OCI-LY7 (cell line): Measurements from ENCODE around the gene FAM181A. TPM values are rescaled to one million over a fixed set of nuclear protein-coding genes. Genes with fewer than 3 reads are reported as not detected.

Experiments used
- BruUV-seq: library from RNA; stranded (reverse); fragments of 400-500 nt; replicated peaks from 2 replicates; lab custom pipeline; 2021; lab: Mats Ljungman, UMichigan
- CTCF ChIA-PET: fragments of 300-600 bp; sonication (Branson Sonifier 250); formaldehyde crosslinking; loops from one replicate; lab custom pipeline; 2022; ENCODE audit warnings: antibody characterized with exemption; ENCODE audit not compliant: unreplicated experiment; lab: Charles Lee
- POLR2A ChIA-PET: fragments of 300-600 bp; sonication (Branson Sonifier 250); formaldehyde crosslinking; loops from one replicate; lab custom pipeline; 2022; ENCODE audit warnings: antibody characterized with exemption; lab: Charles Lee
- DNase-seq: peaks from one replicate; pipeline ENCODE4 v3.0.0-alpha.2; 2015; ENCODE audit warnings: low spot score
- H2AFZ ChIP-seq: fragments of 200-600 bp; sonication (generic), shearing (Covaris generic); 2 replicates; pipeline ENCODE4 v1.6.1; 2014; ENCODE audit warnings: mild to moderate bottlenecking, antibody characterized with exemption, low read length, moderate library complexity
- H3K27ac ChIP-seq: fragments of 200-600 bp; sonication (generic); 2 replicates; pipeline ENCODE4 v1.5.1; 2014; ENCODE audit warnings: mixed run types, low read depth, mild to moderate bottlenecking, moderate library complexity, low read length, inconsistent platforms; ENCODE audit not compliant: poor library complexity, severe bottlenecking
- H3K36me3 ChIP-seq: fragments of 200-600 bp; sonication (generic); 2 replicates; pipeline ENCODE4 v1.6.1; 2014; ENCODE audit warnings: mild to moderate bottlenecking, antibody characterized with exemption, low read length, moderate library complexity, mixed read lengths; ENCODE audit not compliant: insufficient read depth
- H3K4me1 ChIP-seq: fragments of 200-600 bp; sonication (generic); 2 replicates; pipeline ENCODE4 v1.5.1; 2014; ENCODE audit warnings: mild to moderate bottlenecking, low read length; ENCODE audit not compliant: insufficient read depth, poor library complexity, severe bottlenecking
- H3K4me2 ChIP-seq: fragments of 200-600 bp; sonication (generic); 2 replicates; pipeline ENCODE4 v1.6.1; 2014; ENCODE audit warnings: mild to moderate bottlenecking, low read length
- H3K4me3 ChIP-seq: fragments of 200-600 bp; sonication (generic); 2 replicates; pipeline ENCODE4 v1.5.1; 2014; ENCODE audit warnings: mild to moderate bottlenecking, low read depth, low read length; ENCODE audit not compliant: poor library complexity, severe bottlenecking
- H3K79me2 ChIP-seq: fragments of 200-600 bp; sonication (generic); 2 replicates; pipeline ENCODE4 v1.6.1; 2016; ENCODE audit warnings: low read depth, mild to moderate bottlenecking, low read length, moderate library complexity, mixed read lengths; ENCODE audit not compliant: insufficient read depth
- H3K9me2 ChIP-seq: fragments of 200-600 bp; sonication (generic); 2 replicates; pipeline ENCODE4 v1.6.1; 2016; ENCODE audit warnings: mild to moderate bottlenecking, low read length, mixed read lengths; ENCODE audit not compliant: insufficient read depth
- H3K9me3 ChIP-seq: fragments of 200-600 bp; sonication (generic); 2 replicates; pipeline ENCODE4 v1.6.1; 2014; ENCODE audit warnings: mild to moderate bottlenecking, mixed run types, low read length, mixed read lengths
- H4K20me1 ChIP-seq: fragments of 200-600 bp; sonication (generic); 2 replicates; pipeline ENCODE4 v1.6.1; 2014; ENCODE audit warnings: mild to moderate bottlenecking, antibody characterized with exemption, low read length, moderate library complexity, mixed read lengths; ENCODE audit not compliant: insufficient read depth
- EZH2phosphoT487 ChIP-seq: fragments of 200-600 bp; sonication (generic); IDR thresholded peaks from 2 replicates; pipeline ENCODE4 v1.6.1; 2018; ENCODE audit warnings: low read depth, borderline replicate concordance, mild to moderate bottlenecking, mixed run types, antibody characterized with exemption, low read length, moderate library complexity, mixed read lengths
- intact Hi-C: fragments of 100-400 bp; cut with micrococcal nuclease; formaldehyde crosslinking; loops from one replicate; pipeline ENCODE4 v1.10.0; 2022; ENCODE audit not compliant: unreplicated experiment
- total RNA-seq, 2 experiments: library from RNA; depleted of rRNA in 1 of 2; stranded (reverse); fragments of >200 nt in 1 of 2; shearing (Covaris generic) in 1 of 2; gene quantifications; 2 replicates each; pipeline ENCODE4 v1.2.3, GENCODE V29; 2014 to 2022
- TF ChIP-seq, protein P1 (sequence below): fragments of 200-600 bp; sonication (generic); conservative IDR thresholded peaks from 2 replicates; pipeline ENCODE4 v1.5.1; 2014; ENCODE audit warnings: mild to moderate bottlenecking, antibody characterized with exemption, low read length, moderate library complexity, mixed read lengths

The FAM181A gene
- total RNA-seq, 2 experiments from 2014 or later = not detected

DNA sequence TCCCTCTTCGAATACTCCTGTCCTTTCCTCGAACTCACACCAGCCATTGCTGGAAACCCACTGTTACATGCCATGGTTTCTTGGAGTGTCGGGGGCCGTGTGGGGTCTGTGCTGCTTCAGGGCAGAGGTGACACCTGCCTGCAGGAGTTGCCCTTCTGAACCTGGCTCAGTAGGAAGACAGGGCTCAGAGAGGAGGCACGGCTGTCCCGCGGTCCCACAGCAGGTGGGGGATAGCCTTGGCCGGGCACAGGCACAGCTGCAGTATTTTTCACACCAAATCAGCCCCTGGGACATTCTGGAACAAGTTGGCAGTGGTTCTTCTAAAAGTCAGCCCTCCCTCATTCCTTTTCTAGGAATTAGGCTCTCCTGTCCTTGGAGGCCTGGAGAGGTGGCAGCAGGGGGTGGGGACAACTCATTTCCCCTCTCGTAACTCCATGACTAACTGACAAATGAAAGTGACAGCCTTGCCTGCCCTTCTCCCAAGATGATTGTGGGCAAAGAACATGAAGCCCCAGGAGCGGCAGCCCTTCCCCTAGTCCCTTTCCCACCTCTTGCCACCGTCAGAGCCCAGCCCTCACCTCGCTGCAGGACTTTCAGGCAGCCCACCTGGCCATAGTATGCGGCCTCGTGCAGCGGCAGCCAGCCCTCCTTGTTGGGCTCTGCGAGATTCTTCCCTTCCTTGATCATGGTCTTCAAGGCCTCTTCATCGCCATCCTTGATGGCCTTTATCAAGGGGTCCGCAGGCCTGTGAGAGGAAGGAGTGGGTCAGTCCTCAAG is 26.8 kb downstream of the FAM181A start:
- Histone ChIP-seq H3K4me3 (peak overlapping the region; percentile 67), H3K9me3 (no peaks in the 10 kb centered on the region), H3K27ac (peak overlapping the region; percentile 92), H3K9me2 (no peaks in the 10 kb centered on the region), H3K4me2 (peak overlapping the region; percentile 95), H3K4me1 (peaks cover 65% of the 10 kb centered on the region), H3K36me3 (peaks cover 8% of the 10 kb centered on the region; the same call in 1 of the 2 replicates), H3K79me2 (no peaks in the 10 kb centered on the region; the same call in 1 of the 2 replicates), H2AFZ (peak overlapping the region; percentile 49; the same call in 1 of the 2 replicates), H4K20me1 (no peaks in the 10 kb centered on the region)
- intact Hi-C loops = loop anchor here (10.0 kb wide), 2 partner anchors 1201 to 1711 kb away; partner anchors contain the start of gene DICER1
- no TSS peak for BruUV-seq
- ChIA-PET CTCF (interaction anchor here (1.0 to 1.4 kb wide), 4 partner anchors 8 to 24 kb away, joined by 3 to 7 read pairs (median 4); no protein-coding TSS in a partner anchor), POLR2A (interaction anchor here (1.2 kb wide), 1 partner anchor 9 kb away, joined by 5 read pairs; no protein-coding TSS in a partner anchor)
- DNase-seq = no peak
- TF ChIP-seq EZH2phosphoT487 = no peak
- TF ChIP-seq, protein P1, sequence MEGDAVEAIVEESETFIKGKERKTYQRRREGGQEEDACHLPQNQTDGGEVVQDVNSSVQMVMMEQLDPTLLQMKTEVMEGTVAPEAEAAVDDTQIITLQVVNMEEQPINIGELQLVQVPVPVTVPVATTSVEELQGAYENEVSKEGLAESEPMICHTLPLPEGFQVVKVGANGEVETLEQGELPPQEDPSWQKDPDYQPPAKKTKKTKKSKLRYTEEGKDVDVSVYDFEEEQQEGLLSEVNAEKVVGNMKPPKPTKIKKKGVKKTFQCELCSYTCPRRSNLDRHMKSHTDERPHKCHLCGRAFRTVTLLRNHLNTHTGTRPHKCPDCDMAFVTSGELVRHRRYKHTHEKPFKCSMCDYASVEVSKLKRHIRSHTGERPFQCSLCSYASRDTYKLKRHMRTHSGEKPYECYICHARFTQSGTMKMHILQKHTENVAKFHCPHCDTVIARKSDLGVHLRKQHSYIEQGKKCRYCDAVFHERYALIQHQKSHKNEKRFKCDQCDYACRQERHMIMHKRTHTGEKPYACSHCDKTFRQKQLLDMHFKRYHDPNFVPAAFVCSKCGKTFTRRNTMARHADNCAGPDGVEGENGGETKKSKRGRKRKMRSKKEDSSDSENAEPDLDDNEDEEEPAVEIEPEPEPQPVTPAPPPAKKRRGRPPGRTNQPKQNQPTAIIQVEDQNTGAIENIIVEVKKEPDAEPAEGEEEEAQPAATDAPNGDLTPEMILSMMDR = no peak

DNA sequence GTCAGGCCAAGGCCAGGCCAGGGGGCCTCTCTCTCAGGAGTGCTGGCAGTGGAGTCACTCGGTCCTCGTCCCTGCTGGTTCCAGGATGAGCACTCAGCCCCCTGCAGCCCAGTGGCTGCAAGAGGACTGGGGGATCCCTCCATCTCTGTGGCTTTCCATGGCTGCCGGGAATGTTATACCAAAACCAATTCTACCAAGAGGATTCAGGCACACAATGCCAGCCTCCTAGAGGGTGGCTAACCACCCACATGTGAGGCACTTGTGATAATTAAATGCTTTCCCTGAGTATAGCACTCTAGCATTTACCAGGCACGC is 27.3 kb downstream of the FAM181A start:
- Histone ChIP-seq H3K4me2 (peak overlapping the region; percentile 95), H3K79me2 (no peaks in the 10 kb centered on the region; the same call in 1 of the 2 replicates), H3K9me3 (no peaks in the 10 kb centered on the region), H3K4me1 (peaks cover 71% of the 10 kb centered on the region), H2AFZ (peak overlapping the region; percentile 49; the same call in 1 of the 2 replicates), H3K27ac (peak overlapping the region; percentile 92), H4K20me1 (no peaks in the 10 kb centered on the region), H3K36me3 (peaks cover 8% of the 10 kb centered on the region; the same call in 1 of the 2 replicates), H3K4me3 (peak overlapping the region; percentile 67), H3K9me2 (no peaks in the 10 kb centered on the region)
- CTCF ChIA-PET = interaction anchor here (0.7 to 3.1 kb wide), 3 partner anchors 13 to 24 kb away, joined by 4 to 13 read pairs (median 4); no protein-coding TSS in a partner anchor
- TF ChIP-seq EZH2phosphoT487 = no peak
- TF ChIP-seq, protein P1 = no peak
- BruUV-seq = no TSS peak
- intact Hi-C loops = loop anchor here (10.0 kb wide), 2 partner anchors 1200 to 1710 kb away; partner anchors contain the start of gene DICER1
- POLR2A ChIA-PET = interaction anchor here (1.0 to 3.2 kb wide), 5 partner anchors 10 to 43 kb away, joined by 3 to 21 read pairs (median 7); partner anchors contain the start of gene CCDC197
- DNase-seq = no peak
